Trophoblast cell (in vitro differentiated cells and primary cell): ENCODE results near the gene SMARCD1.

Experiments
- DNase-seq, 2 donors: peaks; one replicate each; pipeline ENCODE4 v3.0.0-alpha.2; 2016
- H2AFZ ChIP-seq: 2 replicates; pipeline ENCODE4 v1.6.1; 2013; ENCODE audit warnings: low read length, moderate library complexity, mild to moderate bottlenecking; ENCODE audit not compliant: insufficient read depth, poor library complexity
- H2AK5ac ChIP-seq: 2 replicates; pipeline ENCODE4 v1.6.1; 2013; ENCODE audit warnings: mild to moderate bottlenecking, low read length
- H2BK120ac ChIP-seq: 2 replicates; pipeline ENCODE4 v1.6.1; 2013; ENCODE audit warnings: low read length, mild to moderate bottlenecking, moderate library complexity; ENCODE audit not compliant: insufficient read depth, poor library complexity
- H2BK12ac ChIP-seq: 2 replicates; pipeline ENCODE4 v1.6.1; 2013; ENCODE audit warnings: mild to moderate bottlenecking, low read length, moderate library complexity
- H2BK5ac ChIP-seq: 2 replicates; pipeline ENCODE4 v1.6.1; 2013; ENCODE audit warnings: low read length, low read depth, moderate library complexity, mild to moderate bottlenecking; ENCODE audit not compliant: poor library complexity
- H3K14ac ChIP-seq: 2 replicates; pipeline ENCODE4 v1.6.1; 2013; ENCODE audit warnings: mild to moderate bottlenecking, low read length
- H3K18ac ChIP-seq: 2 replicates; pipeline ENCODE4 v1.6.1; 2013; ENCODE audit warnings: mild to moderate bottlenecking, low read length
- H3K23ac ChIP-seq: 2 replicates; pipeline ENCODE4 v1.6.1; 2013; ENCODE audit warnings: low read length
- H3K27ac ChIP-seq: 2 replicates; pipeline ENCODE4 v1.5.1; 2013; ENCODE audit warnings: low read depth, mild to moderate bottlenecking, inconsistent platforms, low read length, moderate library complexity
- H3K27me3 ChIP-seq: 2 replicates; pipeline ENCODE4 v1.6.1; 2013; ENCODE audit warnings: inconsistent platforms, mild to moderate bottlenecking, low read length, moderate library complexity; ENCODE audit not compliant: insufficient read depth
- H3K36me3 ChIP-seq, 2 experiments: 1 replicate in 1 of 2; 2 replicates in 1 of 2; pipeline ENCODE4 v1.6.1; 2013; ENCODE audit warnings: low read length in 2 of 2, mild to moderate bottlenecking in 2 of 2, moderate library complexity in 1 of 2; ENCODE audit not compliant: insufficient read depth in 2 of 2, control insufficient read depth in 1 of 2
- H3K4ac ChIP-seq: 2 replicates; pipeline ENCODE4 v1.6.1; 2013; ENCODE audit warnings: low read depth, mild to moderate bottlenecking, low read length, moderate library complexity
- H3K4me1 ChIP-seq, 2 experiments: 1 replicate in 1 of 2; 2 replicates in 1 of 2; pipeline ENCODE4 v1.6.1; 2013; ENCODE audit warnings: low read length in 2 of 2, mild to moderate bottlenecking in 2 of 2, moderate library complexity in 1 of 2; ENCODE audit not compliant: insufficient read depth in 2 of 2, control insufficient read depth in 1 of 2
- H3K4me2 ChIP-seq: 2 replicates; pipeline ENCODE4 v1.6.1; 2013; ENCODE audit warnings: inconsistent platforms, mild to moderate bottlenecking, low read length, moderate library complexity
- H3K4me3 ChIP-seq: 2 replicates; pipeline ENCODE4 v1.5.1; 2013; ENCODE audit warnings: mild to moderate bottlenecking, low read depth, low read length, inconsistent platforms
- H3K79me1 ChIP-seq: one replicate; pipeline ENCODE4 v1.6.1; 2013; ENCODE audit warnings: low read length
- H3K79me2 ChIP-seq: 2 replicates; pipeline ENCODE4 v1.6.1; 2013; ENCODE audit warnings: low read length, mild to moderate bottlenecking; ENCODE audit not compliant: control insufficient read depth, insufficient read depth, poor library complexity
- H3K9ac ChIP-seq: 2 replicates; pipeline ENCODE4 v1.6.1; 2013; ENCODE audit warnings: mild to moderate bottlenecking, low read length
- H3K9me3 ChIP-seq: 2 replicates; pipeline ENCODE4 v1.6.1; 2013; ENCODE audit warnings: low read depth, mild to moderate bottlenecking, control low read depth, inconsistent platforms, low read length; ENCODE audit not compliant: insufficient read depth
- H4K12ac ChIP-seq: 2 replicates; pipeline ENCODE4 v1.6.1; 2013; ENCODE audit warnings: low read depth, mild to moderate bottlenecking, low read length, moderate library complexity
- H4K8ac ChIP-seq: 2 replicates; pipeline ENCODE4 v1.6.1; 2013; ENCODE audit warnings: low read depth, mild to moderate bottlenecking, low read length, moderate library complexity
- H4K91ac ChIP-seq: one replicate; pipeline ENCODE4 v1.6.1; 2013; ENCODE audit warnings: low read depth, mild to moderate bottlenecking, low read length, moderate library complexity
- WGBS: extraction: QIAGEN DNeasy Blood & Tissue Kit; methylation state at CpG from one replicate; pipeline ENCODE4 v1.1.7; 2013; ENCODE audit warnings: missing lambda C conversion rate; ENCODE audit not compliant: insufficient read length, insufficient coverage; ENCODE audit errors: extremely low coverage; 5-methylcytosine and 5-hydroxymethylcytosine counted together

Gene SMARCD1

GRCh38 chr12:50043854-50044253 is 41.3 kb upstream of the SMARCD1 start:
- H3K18ac ChIP-seq, result no peak overlapping the region
- no peak overlapping the region for H3K4me3 ChIP-seq
- whole genome bisulfite sequencing, result no CpG with 5 or more reads among the region's 6 CpGs
- no peak overlapping the region for H2BK12ac ChIP-seq
- no peak overlapping the region for H3K4ac ChIP-seq
- no peak overlapping the region for H3K23ac ChIP-seq
- no peak overlapping the region for H3K9ac ChIP-seq
- H3K27me3 ChIP-seq, result no peaks in the 10 kb centered on the region
- no peak overlapping the region for H2AK5ac ChIP-seq
- H4K91ac ChIP-seq, result no peak overlapping the region
- peaks cover 0 to 3% of the 10 kb centered on the region in 2 experiments for H3K4me1 ChIP-seq
- no peaks in the 10 kb centered on the region for H3K79me1 ChIP-seq
- H3K9me3 ChIP-seq, result no peaks in the 10 kb centered on the region
- H3K36me3 ChIP-seq, result no peaks in the 10 kb centered on the region
- no peak for DNase-seq
- no peak overlapping the region for H4K12ac ChIP-seq
- no peak overlapping the region for H3K27ac ChIP-seq
- no peak overlapping the region for H2BK5ac ChIP-seq
- no peak overlapping the region for H4K8ac ChIP-seq
- no peak overlapping the region for H2AFZ ChIP-seq
- H2BK120ac ChIP-seq, result no peak overlapping the region
- H3K14ac ChIP-seq, result no peak overlapping the region
- no peaks in the 10 kb centered on the region for H3K79me2 ChIP-seq
- no peak overlapping the region for H3K4me2 ChIP-seq

GRCh38 chr12:50047693-50048250 is 37.4 kb upstream of the SMARCD1 start:
- H3K9ac ChIP-seq, result no peak overlapping the region
- H2BK5ac ChIP-seq, result no peak overlapping the region
- H3K27me3 ChIP-seq, result no peaks in the 10 kb centered on the region
- no peak overlapping the region for H3K27ac ChIP-seq
- no peak overlapping the region for H3K4me3 ChIP-seq
- H3K23ac ChIP-seq, result no peak overlapping the region
- no peak overlapping the region for H4K12ac ChIP-seq
- DNase-seq, result no peak
- no CpG with 5 or more reads among the region's 7 CpGs for WGBS
- no peak overlapping the region for H3K4me2 ChIP-seq
- no peaks in the 10 kb centered on the region for H3K79me1 ChIP-seq
- H2AFZ ChIP-seq, result no peak overlapping the region
- H3K4me1 ChIP-seq, result peaks cover 6 to 8% of the 10 kb centered on the region in 2 experiments
- no peak overlapping the region for H2BK12ac ChIP-seq
- H3K36me3 ChIP-seq, result no peaks in the 10 kb centered on the region
- no peak overlapping the region for H3K18ac ChIP-seq
- no peaks in the 10 kb centered on the region for H3K79me2 ChIP-seq
- no peak overlapping the region for H4K91ac ChIP-seq
- H3K4ac ChIP-seq, result no peak overlapping the region
- no peak overlapping the region for H4K8ac ChIP-seq
- H3K14ac ChIP-seq, result no peak overlapping the region
- H2BK120ac ChIP-seq, result no peak overlapping the region
- H3K9me3 ChIP-seq, result no peaks in the 10 kb centered on the region
- H2AK5ac ChIP-seq, result no peak overlapping the region

GRCh38 chr12:50049254-50050118 is 35.7 kb upstream of the SMARCD1 start:
- Histone ChIP-seq H3K9me3 (no peaks in the 10 kb centered on the region), H2AFZ (no peak overlapping the region), H3K23ac (no peak overlapping the region), H3K4me1 (peaks cover 6 to 8% of the 10 kb centered on the region in 2 experiments), H4K8ac (no peak overlapping the region), H3K36me3 (no peaks in the 10 kb centered on the region), H2BK5ac (no peak overlapping the region), H3K27ac (no peak overlapping the region), H3K79me2 (no peaks in the 10 kb centered on the region), H3K14ac (no peak overlapping the region), H3K4me2 (no peak overlapping the region), H3K9ac (no peak overlapping the region), H4K12ac (no peak overlapping the region), H2BK120ac (no peak overlapping the region), H3K4ac (no peak overlapping the region), H2BK12ac (no peak overlapping the region), H3K79me1 (no peaks in the 10 kb centered on the region), H3K4me3 (no peak overlapping the region), H2AK5ac (no peak overlapping the region), H4K91ac (no peak overlapping the region), H3K18ac (no peak overlapping the region), H3K27me3 (no peaks in the 10 kb centered on the region)
- WGBS, result no CpG with 5 or more reads among the region's 3 CpGs
- peak; percentile 37 to 46 for DNase-seq

GRCh38 chr12:50050119-50050385 is 35.1 kb upstream of the SMARCD1 start:
- no peak overlapping the region for H3K4me3 ChIP-seq
- H3K79me1 ChIP-seq, result no peaks in the 10 kb centered on the region
- H3K36me3 ChIP-seq, result no peaks in the 10 kb centered on the region

More at GRCh38 chr12:50050119-50050385, 35.1 kb upstream of the SMARCD1 start:
- H3K4me1 ChIP-seq, result peaks cover 6 to 8% of the 10 kb centered on the region in 2 experiments
- no peak overlapping the region for H3K18ac ChIP-seq
- H3K27ac ChIP-seq, result no peak overlapping the region
- no peaks in the 10 kb centered on the region for H3K9me3 ChIP-seq
- H4K12ac ChIP-seq, result no peak overlapping the region
- H3K9ac ChIP-seq, result no peak overlapping the region
- no peak overlapping the region for H2AFZ ChIP-seq
- no peak overlapping the region for H2BK12ac ChIP-seq
- no peak for DNase-seq
- H3K79me2 ChIP-seq, result no peaks in the 10 kb centered on the region
- H3K4me2 ChIP-seq, result no peak overlapping the region
- no peaks in the 10 kb centered on the region for H3K27me3 ChIP-seq
- H3K14ac ChIP-seq, result no peak overlapping the region
- no peak overlapping the region for H2BK5ac ChIP-seq
- no peak overlapping the region for H2AK5ac ChIP-seq
- H3K4ac ChIP-seq, result no peak overlapping the region
- H3K23ac ChIP-seq, result no peak overlapping the region
- no peak overlapping the region for H4K8ac ChIP-seq
- WGBS, result no CpG with 5 or more reads among the region's 3 CpGs
- H2BK120ac ChIP-seq, result no peak overlapping the region
- no peak overlapping the region for H4K91ac ChIP-seq
